C4-2B (cell line): Measurements from ENCODE around the gene STMP1.

Experiments used
- ZFX ChIP-seq: fragments of 450-650 bp; IDR thresholded peaks from 2 replicates; pipeline ENCODE4 v1.6.1; 2017
- TF ChIP-seq, protein P1 (sequence below): fragments of 450-650 bp; conservative IDR thresholded peaks from 2 replicates; pipeline ENCODE4 v1.5.1; 2017; ENCODE audit warnings: mild to moderate bottlenecking

DNA sequence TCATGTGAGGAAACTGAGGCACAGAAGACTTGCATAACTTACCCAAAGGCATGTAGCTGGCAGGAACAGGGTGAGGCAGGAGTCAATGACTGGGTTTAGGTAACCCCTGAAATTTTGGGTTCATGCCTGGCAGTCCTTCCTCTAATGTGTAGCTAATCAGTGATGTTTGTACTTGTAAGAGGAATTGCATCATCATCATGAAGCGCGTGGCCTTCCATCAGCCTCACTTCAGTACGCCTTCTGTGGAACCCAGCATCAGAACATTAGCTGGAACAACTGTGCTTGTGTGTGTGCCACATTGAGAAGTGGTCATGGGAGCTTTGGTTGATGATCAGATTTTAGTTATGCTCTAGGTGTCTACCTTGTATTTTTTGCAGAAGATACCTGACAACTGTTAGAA, 18.2 kb upstream of the STMP1 start:
- TF ChIP-seq, protein P1, sequence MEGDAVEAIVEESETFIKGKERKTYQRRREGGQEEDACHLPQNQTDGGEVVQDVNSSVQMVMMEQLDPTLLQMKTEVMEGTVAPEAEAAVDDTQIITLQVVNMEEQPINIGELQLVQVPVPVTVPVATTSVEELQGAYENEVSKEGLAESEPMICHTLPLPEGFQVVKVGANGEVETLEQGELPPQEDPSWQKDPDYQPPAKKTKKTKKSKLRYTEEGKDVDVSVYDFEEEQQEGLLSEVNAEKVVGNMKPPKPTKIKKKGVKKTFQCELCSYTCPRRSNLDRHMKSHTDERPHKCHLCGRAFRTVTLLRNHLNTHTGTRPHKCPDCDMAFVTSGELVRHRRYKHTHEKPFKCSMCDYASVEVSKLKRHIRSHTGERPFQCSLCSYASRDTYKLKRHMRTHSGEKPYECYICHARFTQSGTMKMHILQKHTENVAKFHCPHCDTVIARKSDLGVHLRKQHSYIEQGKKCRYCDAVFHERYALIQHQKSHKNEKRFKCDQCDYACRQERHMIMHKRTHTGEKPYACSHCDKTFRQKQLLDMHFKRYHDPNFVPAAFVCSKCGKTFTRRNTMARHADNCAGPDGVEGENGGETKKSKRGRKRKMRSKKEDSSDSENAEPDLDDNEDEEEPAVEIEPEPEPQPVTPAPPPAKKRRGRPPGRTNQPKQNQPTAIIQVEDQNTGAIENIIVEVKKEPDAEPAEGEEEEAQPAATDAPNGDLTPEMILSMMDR = no peak
- no peak for TF ChIP-seq ZFX
